ENCODE measurements around the gene DYSF. TPM values are rescaled to one million over a fixed set of nuclear protein-coding genes. Genes with fewer than 3 reads are reported as not detected.

Gene DYSF
- total RNA-seq, 1 experiment from 2014 or later = 0.24 TPM

DNA sequence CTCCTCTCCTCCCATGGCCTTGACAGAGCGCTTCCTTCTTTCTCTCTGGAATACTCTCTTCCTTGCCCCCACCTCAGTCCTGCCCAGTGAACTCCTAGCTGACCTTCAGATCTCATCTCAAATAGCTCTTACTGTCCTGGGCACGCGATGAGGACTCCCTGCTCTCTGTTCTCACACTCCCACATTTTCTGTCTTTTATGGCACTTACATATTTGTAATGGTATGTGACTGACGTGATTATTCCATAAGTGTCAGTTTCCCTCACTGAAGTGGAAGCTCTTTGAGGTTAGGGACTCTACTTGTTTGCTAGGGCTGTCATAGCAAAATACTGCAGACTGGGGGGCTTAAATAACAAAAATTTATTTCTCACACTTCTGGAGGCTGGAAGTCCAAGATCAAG is 1.7 kb upstream of the DYSF start:
- Histone ChIP-seq H3K36me3 (ENCODE audit: insufficient read depth, low read length, poor library complexity, severe bottlenecking) (no peaks in the 10 kb centered on the region), H3K27me3 (replicated peaks; ENCODE audit: insufficient read depth, low read depth, low read length, poor library complexity) (peaks cover 34% of the 10 kb centered on the region), H3K4me1 (ENCODE audit: insufficient read depth, low read length, poor library complexity, severe bottlenecking) (no peaks in the 10 kb centered on the region), H3K4me3 (ENCODE audit: low read depth, low read length, poor library complexity, severe bottlenecking) (no peak overlapping the region), H3K27ac (ENCODE audit: low read depth, low read length, poor library complexity, severe bottlenecking) (no peak overlapping the region), H3K9me3 (ENCODE audit: low read depth, low read length, poor library complexity, severe bottlenecking) (no peaks in the 10 kb centered on the region)
- CTCF ChIA-PET = no interaction called here
- POLR2A ChIA-PET (ENCODE audit: low non-redundant PET) = no interaction called here
- no peak for DNase-seq (ENCODE audit: low spot score)
- intact Hi-C loops (cut with micrococcal nuclease; ENCODE audit: unreplicated experiment) = no loop called here
- no peak for TF ChIP-seq EZH2 (IDR thresholded peaks at IDR 0.05; ENCODE audit: borderline replicate concordance, low read depth, low read length, poor library complexity, severe bottlenecking)
- TF ChIP-seq CTCF (conservative IDR thresholded peaks at IDR 0.05; ENCODE audit: low read depth, low read length) = no peak
- no TSS peak for BruUV-seq (replicated peaks)

GRCh38 chr2:71452565-71452964 is 796 bp upstream of the DYSF start:
- Histone ChIP-seq H3K27ac (ENCODE audit: low read depth, low read length, poor library complexity, severe bottlenecking) (no peak overlapping the region), H3K9me3 (ENCODE audit: low read depth, low read length, poor library complexity, severe bottlenecking) (no peaks in the 10 kb centered on the region), H3K36me3 (ENCODE audit: insufficient read depth, low read length, poor library complexity, severe bottlenecking) (no peaks in the 10 kb centered on the region), H3K27me3 (replicated peaks; ENCODE audit: insufficient read depth, low read depth, low read length, poor library complexity) (peaks cover 34% of the 10 kb centered on the region), H3K4me1 (ENCODE audit: insufficient read depth, low read length, poor library complexity, severe bottlenecking) (no peaks in the 10 kb centered on the region), H3K4me3 (ENCODE audit: low read depth, low read length, poor library complexity, severe bottlenecking) (no peak overlapping the region)
- DNase-seq (ENCODE audit: low spot score) = peak; percentile 48
- ChIA-PET POLR2A (ENCODE audit: low non-redundant PET) (no interaction called here), CTCF (no interaction called here)
- BruUV-seq (replicated peaks) = no TSS peak
- TF ChIP-seq EZH2 (IDR thresholded peaks at IDR 0.05; ENCODE audit: borderline replicate concordance, low read depth, low read length, poor library complexity, severe bottlenecking) = no peak
- 0 out of 2 replicates have a peak, but pooled peaks have one; percentile 15 for TF ChIP-seq CTCF (conservative IDR thresholded peaks at IDR 0.05; ENCODE audit: low read depth, low read length)
- intact Hi-C loops (cut with micrococcal nuclease; ENCODE audit: unreplicated experiment) = no loop called here

GRCh38 chr2:71454221-71455010 is 1.1 kb downstream of the DYSF start:
- Histone ChIP-seq H3K9me3 (ENCODE audit: low read depth, low read length, poor library complexity, severe bottlenecking) (no peaks in the 10 kb centered on the region), H3K27ac (ENCODE audit: low read depth, low read length, poor library complexity, severe bottlenecking) (no peak overlapping the region), H3K36me3 (ENCODE audit: insufficient read depth, low read length, poor library complexity, severe bottlenecking) (no peaks in the 10 kb centered on the region), H3K4me1 (ENCODE audit: insufficient read depth, low read length, poor library complexity, severe bottlenecking) (no peaks in the 10 kb centered on the region), H3K4me3 (ENCODE audit: low read depth, low read length, poor library complexity, severe bottlenecking) (peak overlapping the region; percentile 22), H3K27me3 (replicated peaks; ENCODE audit: insufficient read depth, low read depth, low read length, poor library complexity) (peaks cover 34% of the 10 kb centered on the region)
- ChIA-PET POLR2A (ENCODE audit: low non-redundant PET) (no interaction called here), CTCF (no interaction called here)
- no TSS peak for BruUV-seq (replicated peaks)
- intact Hi-C loops (cut with micrococcal nuclease; ENCODE audit: unreplicated experiment) = no loop called here
- TF ChIP-seq CTCF (conservative IDR thresholded peaks at IDR 0.05; ENCODE audit: low read depth, low read length) (no peak), EZH2 (IDR thresholded peaks at IDR 0.05; ENCODE audit: borderline replicate concordance, low read depth, low read length, poor library complexity, severe bottlenecking) (no peak)
- no peak for DNase-seq (ENCODE audit: low spot score)
